GM19452 (cell line): Measurements from ENCODE around the gene KLHL29.

Experiments
- ATAC-seq: cut with Tn5 transposase; IDR thresholded peaks from one replicate; pipeline ENCODE4 v1.9.1; 2021; ENCODE audit not compliant: unreplicated experiment

Gene KLHL29

DNA sequence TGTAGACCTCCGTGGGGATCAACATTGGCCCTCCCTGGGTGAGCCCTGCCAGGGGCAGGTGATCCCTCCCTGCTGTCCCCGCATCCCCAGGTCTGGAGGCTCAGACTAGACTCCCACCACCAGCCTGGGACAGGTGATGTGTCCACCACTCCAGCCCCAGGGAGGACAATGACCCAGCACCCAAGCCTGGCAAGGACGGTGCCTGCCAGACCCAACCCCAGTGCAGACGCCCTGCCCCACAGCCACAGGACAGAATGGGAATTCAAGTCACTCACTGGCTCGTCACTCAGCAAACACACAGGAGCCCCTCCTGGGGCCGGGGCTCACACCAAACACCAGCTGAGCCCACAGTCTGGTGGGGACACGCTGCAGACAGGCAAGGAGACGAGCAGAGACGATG, 302.2 kb downstream of the KLHL29 start:
- ATAC-seq = no peak

DNA sequence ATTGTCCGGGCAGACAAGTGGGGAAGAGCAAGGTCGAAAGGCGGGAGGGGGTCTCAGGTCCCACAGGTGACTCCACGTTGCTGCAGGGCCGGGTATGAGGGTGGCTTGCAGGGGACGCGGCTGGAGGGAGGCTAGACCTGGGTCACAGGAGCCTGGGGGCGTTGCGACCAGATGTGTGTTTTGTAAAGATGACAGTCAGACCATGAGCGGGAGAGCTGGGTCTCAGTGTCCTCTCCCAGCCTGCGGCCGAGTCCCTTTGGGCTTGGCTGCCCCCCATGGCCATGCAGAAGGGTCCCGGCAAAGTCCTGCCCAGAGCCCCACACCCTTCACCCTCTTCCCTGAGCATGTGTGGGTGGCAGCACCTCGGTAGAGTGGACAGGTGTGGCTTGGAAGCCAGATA, 302.7 kb downstream of the KLHL29 start:
- ATAC-seq = no peak

DNA sequence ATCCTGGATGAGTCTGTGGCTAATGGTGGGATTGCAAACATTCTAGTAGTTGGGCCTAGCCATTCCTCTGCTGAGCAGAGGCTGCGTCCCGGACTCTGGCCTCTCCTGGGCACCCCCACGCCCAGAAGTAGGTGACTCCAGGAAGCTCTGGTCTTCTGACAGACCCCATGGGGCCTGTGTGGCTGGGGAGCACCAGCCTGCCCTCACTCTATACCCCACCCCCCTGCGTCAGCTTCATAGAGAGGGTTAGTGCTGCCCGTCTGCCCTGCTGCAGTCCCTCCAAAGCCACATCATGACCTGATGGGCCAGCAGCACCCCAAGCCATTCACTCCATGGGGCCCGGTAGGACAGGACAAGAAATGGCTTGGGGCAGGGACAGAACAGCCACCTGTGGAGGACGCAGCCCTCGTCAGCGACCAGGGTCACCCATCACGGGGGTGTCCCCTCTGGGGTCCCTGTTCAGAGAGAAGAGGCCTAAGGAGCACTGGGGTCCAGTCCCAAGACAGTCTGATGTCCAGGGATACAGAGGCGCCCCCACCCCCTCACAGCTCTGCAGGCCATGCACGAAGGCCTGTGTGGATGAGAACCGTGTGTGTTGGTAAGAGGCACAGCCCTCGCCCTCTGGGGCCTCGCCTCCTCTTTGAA, 303.6 kb downstream of the KLHL29 start:
- no peak for ATAC-seq

DNA sequence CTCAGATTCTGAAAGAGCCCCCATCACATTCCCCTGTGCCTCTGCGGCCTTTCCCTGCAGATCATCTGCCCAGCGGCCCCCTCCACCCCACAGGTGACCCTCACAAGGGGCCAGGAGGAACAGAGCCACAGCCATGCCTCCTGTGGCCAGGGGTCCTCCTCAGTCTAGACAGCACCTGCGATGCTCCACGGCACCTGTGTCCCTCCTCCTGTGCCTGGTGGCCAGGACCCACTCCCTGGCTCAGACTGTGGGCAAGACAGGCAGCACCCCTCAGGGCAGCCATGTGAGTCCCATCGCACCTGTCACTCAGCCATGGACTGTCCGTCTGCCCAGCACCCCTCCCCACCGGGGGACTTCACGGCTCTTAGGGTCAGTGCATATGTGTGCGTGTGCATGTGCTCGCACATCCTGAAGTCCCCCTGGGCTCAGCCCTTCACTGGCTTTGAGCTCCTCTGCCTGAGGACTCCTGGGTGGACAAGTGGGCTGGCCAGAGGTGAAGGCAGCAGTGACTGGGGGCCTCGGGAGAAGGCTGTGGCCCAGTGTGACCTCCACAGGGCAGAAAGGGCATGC, 304.2 kb downstream of the KLHL29 start:
- no peak for ATAC-seq

DNA sequence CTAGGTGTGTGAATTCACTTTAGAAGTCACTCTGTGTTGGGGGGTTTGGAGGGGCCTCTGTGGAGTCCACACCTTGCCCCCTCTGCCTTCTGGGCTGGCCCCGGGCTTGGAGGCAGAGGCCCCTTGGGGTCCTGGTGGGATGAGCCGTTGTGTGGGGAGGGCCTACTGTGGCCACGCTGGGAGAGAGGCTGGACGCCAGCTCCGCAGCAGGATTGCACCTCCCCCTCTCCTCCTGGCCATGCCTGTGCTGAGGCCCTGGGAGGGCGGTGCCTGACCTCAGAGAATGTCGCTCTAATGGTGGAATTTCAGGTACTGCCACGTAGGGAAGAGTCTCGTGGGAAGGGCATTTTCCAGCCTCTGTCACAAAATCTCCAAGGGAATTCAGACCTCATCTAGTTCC, 304.9 kb downstream of the KLHL29 start:
- no peak for ATAC-seq

DNA sequence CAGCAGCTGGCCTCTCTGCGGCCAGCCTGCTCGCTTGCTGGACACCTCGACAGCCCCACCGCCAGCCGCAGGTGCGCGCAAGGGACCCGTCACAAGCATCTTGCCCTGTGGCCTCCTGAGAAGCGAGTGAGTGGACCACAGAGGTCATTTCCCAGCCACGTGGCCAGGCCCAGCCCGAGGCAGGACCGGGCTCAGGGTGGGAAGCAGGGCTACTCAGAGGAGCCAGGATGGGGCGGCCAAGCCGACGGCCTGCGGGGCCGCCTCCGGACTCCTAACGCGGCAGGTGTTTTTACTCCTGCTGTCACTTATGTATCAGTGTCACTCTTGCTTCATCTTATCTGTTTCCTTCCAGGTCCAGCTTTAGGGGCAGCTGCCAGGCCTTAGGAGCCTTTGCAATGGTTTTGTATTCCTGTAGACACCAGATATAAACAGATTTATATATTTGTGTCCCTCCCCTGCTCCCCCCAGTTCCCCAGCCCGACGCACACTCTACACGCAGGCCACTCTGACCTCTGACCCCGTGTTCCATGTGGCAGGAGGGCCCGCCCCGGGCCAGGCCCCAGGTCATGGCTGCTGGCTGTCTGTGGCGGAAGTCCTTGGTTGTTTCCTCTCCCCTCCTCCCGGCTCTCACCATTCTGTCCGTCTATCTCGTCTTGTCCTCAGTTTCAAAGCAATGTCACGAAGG, 305.6 kb downstream of the KLHL29 start:
- ATAC-seq = no peak

DNA sequence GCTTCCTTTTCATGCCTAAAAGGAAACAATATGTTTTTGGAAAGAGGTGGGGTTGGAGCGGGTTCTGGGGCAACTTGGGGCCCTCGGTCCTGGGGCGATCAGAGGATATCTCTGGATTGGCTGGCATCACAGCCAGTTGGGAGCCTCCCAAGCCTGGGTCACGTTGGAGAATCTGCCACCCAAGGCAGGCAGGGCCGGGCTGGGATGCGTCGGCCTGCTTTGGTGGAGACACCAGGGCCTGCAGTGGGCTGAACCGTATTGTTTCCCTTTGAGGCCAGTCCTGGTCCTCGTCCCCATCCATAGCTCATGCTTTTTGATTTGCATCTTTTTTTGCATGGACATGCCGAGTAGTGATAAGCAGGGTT, 306.1 kb downstream of the KLHL29 start:
- ATAC-seq = no peak

DNA sequence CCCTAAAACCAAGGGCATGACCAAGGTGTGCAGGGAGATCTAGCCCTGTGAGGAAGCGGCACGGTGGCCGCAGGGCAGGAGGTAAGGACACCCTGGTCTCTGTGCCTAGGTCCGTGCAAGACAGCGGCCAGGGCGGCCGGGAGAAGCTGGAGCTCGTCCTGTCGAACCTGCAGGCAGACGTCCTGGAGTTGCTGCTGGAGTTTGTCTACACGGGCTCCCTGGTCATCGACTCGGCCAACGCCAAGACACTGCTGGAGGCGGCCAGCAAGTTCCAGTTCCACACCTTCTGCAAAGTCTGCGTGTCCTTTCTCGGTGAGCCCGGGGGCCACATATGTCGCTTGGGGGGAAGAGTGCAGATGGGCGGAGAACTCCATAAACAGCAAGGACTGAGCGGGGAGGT, 306.6 kb downstream of the KLHL29 start:
- ATAC-seq = no peak

DNA sequence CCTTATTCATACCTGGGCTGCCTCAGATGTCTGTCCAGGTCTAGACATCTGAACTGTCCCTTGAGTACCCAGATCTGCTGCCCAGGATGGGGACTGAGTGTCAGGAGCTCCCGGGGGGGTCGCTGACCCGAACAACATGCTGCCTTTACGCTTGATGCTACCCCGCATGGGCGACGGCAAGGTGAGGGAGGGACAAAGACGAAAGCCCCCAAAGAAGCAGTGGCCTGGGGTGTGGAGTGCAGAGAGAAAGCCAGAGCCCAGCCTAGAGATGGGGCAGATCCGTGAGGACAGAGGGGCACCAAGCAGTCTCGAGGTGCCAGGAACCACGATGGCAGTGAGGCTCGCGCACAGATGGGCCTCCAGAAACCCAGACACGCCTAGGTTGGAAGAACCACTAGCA, 307.3 kb downstream of the KLHL29 start:
- ATAC-seq = no peak

DNA sequence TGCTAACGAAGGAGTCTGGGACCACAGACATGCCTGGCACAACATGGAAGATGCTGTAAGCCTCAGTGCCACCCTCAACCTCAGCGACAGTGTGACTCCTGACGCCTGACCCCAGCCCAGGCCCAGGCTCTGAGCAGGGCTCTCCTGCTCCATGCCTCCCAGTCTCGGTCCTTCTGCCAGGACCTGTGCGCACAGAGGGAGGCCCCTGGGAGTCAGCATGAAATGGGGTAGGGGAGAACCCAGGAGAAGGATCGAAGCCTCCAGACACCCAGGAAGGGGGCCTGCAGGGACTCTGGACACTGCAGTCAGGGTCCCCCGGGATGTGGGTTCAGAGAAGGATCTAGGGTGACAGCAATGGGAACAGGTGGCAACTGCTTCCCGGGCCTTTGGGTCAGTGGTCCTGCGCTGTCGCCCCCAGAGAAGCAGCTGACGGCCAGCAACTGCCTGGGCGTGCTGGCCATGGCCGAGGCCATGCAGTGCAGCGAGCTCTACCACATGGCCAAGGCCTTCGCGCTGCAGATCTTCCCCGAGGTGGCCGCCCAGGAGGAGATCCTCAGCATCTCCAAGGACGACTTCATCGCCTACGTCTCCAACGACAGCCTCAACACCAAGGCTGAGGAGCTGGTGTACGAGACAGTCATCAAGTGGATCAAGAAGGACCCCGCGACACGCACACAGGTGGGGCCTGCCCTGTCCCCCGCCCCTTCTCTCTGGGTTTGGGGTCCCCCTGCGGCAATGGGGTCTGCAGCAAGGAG, 308.0 kb downstream of the KLHL29 start:
- no peak for ATAC-seq

DNA sequence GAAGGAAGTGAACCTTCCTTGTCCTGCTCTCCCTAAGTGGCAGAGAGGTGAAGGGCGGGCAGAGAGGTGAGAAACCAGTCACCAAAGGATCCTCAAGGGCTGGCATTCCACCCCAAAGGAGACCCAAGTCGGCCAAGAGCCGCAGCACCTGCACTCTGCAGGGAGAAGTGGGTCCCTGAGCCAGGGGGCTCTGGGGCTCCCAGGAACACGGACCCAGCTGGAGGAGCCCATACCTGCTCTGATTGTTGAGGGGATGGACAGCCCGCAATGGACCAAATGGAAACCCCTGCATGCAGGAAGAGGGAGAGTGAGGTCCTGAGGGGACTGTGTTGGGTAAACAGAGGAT, 308.6 kb downstream of the KLHL29 start:
- no peak for ATAC-seq

DNA sequence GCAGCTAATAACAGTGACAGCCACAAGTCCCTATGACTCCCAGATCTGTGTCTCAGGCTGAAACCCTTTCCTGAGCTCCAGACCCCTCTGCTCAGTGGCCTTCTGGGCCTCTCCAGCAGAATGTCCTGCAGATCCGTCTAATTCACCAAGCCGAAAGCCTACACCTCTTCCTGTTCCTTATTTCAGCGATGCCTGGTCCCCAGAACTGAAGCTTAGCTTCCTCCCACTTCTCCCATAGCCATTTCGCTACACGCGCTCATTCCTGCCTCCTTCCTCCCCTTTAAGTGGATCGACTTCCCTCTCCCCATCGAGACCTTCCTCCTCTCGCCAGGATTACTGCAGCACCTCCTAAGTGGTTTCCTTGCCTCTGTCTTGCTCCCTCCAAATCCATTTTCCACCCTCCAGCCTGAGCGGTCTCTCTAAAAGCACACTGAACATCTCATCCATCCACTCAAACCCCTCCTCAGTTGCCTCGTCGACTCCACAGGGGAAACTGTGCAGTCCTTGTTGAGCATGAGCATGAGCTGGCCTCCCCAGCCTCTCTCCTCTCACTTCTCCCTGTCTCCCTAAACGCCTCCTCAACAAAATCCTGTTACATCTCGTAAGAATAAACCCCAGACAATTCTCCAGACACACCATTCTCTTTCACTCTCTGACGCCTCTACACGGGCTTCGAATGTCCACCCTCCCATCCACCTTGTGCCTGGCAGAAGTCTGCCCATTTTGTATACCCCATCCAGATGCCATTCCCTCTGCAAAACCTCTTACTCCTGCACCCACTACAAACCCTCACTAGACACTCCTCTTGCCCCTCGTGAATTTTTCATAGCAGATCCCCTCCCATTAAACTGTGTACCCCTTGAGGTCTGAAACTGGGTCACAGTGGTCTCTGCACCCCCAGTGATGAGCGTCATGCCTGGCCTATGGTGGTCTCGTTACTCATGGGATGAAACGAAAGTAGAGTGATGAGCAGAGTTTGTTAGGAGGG, 309.4 kb downstream of the KLHL29 start:
- ATAC-seq = no peak

DNA sequence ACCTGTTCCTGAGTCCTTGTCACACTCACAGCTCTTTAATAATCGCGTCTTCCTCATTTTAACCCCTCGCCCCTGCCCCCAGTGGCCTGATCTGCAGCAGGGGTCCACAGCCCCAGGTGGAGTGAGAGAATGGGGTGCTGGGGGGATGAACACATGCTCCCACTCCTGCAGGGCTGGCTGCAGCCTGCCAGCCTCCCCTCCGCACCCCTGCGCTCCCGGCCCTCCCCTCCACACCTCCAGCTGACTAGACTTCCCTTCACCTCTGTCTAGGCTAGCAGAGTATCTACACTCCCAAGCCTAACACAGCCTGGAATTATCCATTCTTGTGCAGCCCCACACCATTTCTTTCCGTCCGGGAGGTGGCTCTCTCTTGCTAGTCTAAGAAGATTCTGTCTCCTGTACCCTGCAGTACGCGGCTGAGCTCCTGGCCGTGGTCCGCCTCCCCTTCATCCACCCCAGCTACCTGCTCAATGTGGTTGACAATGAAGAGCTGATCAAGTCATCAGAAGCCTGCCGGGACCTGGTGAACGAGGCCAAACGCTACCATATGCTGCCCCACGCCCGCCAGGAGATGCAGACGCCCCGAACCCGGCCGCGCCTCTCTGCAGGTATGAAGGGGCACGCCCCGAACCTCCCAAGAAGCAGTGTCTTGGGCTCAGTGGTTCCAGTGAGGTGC, 310.4 kb downstream of the KLHL29 start:
- no peak for ATAC-seq

DNA sequence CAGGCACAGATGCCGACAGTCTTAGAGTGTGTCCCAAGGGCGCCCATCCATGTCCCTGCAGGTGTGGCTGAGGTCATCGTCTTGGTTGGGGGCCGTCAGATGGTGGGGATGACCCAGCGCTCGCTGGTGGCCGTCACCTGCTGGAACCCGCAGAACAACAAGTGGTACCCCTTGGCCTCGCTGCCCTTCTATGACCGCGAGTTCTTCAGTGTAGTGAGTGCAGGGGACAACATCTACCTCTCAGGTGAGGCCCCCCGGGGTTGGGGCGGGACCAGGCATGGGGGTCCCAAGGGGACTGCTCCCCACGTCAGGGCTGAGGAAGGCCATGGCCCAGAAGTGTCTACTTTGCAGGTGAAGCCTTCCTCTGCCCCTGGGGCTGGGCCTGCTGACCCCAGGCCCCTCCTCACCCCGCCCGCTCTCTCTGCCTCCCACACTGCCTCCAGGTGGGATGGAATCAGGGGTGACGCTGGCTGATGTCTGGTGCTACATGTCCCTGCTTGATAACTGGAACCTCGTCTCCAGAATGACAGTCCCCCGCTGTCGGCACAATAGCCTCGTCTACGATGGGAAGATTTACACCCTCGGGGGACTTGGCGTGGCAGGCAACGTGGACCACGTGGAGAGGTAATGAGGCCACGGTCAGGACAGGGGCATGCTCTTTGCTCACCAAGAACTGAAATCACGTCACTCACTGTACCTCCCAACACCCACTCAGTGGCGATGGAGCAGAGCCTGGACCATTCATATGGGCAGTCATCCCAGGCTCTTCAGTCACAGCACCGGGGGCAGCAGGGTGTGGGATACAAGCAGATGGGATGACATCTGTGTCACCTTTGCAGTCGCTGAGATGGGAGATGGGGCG, 311.1 kb downstream of the KLHL29 start:
- no peak for ATAC-seq

DNA sequence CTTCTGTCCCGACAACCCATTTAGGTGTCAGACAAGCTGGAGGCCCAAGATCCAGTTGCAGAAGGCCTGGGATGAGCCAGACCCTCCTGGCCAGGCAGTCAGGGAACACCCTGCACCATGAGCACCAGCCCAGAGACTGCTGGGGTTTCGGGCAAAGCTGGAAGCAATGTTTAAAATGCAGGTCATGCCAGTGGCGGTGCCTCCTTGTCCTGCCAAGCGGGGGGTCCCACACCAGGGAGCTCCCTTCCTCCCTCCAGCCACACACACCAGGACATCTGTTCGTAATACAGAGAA, 311.7 kb downstream of the KLHL29 start:
- no peak for ATAC-seq

DNA sequence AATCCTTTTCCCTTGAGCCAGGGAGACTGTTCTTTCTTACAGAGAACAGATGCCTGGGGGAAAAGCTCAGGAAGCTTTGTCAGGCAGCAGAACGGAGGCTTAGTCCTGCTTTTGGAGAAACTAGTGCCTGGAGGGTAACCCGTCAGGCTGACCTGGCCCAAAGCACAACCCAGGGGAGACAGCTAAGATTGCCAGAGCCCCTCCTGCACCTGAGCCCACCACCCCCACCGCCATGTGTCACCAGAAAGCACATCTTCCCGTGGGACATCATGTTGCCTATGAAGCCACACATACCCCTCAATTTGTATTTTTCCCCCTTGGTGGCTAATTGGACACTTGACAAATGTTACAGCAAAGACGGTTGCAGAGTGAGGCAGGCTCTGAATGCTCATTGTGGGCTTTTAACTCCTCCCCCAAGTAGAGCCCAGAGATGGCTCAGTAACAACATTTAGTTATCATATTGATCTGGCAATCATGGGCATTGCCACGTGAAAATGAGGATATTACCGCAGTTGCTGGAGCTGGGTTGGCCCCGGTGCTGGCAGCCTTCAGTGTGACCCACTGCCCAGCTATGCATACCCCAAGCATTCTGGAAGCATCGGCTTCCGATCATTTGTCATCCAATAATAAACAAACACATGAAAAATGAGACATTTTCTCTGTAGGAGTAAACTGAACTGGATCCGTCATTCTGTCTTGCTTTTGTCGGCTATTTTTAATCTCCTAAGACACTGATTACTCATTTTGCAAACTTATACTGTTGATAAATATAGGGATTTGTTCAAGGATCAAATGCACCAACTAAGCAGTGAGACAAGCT, 312.5 kb downstream of the KLHL29 start:
- no peak for ATAC-seq

DNA sequence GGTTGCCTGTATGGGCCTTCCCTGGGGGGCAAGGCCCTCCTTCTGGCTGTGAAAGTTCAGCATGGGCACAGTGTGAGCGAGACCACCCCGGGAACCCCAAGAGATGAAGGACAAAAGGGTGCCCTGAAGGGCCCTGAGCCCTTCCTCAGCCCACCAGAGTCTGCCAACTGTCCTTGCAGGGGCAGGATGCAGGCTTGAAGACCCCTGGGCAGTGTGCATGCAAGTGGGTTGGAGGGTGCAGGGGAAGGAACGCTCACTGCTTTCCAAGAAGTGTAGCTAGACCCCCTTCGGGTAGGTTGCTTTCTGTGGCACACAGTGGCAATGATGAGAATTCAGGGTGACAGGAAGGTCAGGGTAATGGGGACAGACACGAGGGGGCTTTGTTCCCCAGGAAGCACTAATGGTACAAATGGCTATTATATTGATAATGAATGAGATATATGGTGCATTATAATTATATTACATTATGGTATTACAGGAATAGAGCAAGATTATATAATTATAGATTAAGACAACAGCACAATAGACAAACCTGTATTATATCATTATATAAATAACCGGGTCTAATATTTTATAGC, 313.2 kb downstream of the KLHL29 start:
- ATAC-seq = no peak
